Endothelial cell of umbilical vein (primary cell): ENCODE results near the gene CDY2A. TPM values are rescaled to one million over a fixed set of nuclear protein-coding genes. Genes with fewer than 3 reads are reported as not detected.
"Not testable (repeated sequence)": the region's sequence is repeated elsewhere in the genome, so short reads cannot be mapped to it uniquely, and the experiment has no call there.

Experiments used
- BruUV-seq: library from RNA; stranded (reverse); fragments of 400-500 nt; replicated peaks from 2 replicates; lab custom pipeline; 2021; lab: Mats Ljungman, UMichigan
- CTCF ChIA-PET: fragments of 300-600, 350-600 bp; sonication (Branson Sonifier 250); formaldehyde crosslinking; loops from one replicate; lab custom pipeline; 2021; ENCODE audit warnings: antibody characterized with exemption, inconsistent platforms; lab: Charles Lee
- POLR2A ChIA-PET: fragments of 300-600, 350-600 bp; sonication (Branson Sonifier 250); formaldehyde crosslinking; loops from one replicate; lab custom pipeline; 2021; ENCODE audit warnings: antibody characterized with exemption, inconsistent platforms; lab: Charles Lee
- DNase-seq: peaks from one replicate; pipeline ENCODE4 v3.0.0-alpha.2; 2011; ENCODE audit warnings: low read depth, low spot score
- FAIRE-seq: peaks from 2 replicates; lab custom pipeline; 2011; peaks lifted over from hg19 to GRCh38; lab: Jason Lieb, UNC
- H2AFZ ChIP-seq: 2 replicates; pipeline ENCODE4 v1.6.0; 2012; ENCODE audit warnings: low read depth, low read length, control low read depth, inconsistent platforms
- H3K27ac ChIP-seq: 2 replicates; pipeline ENCODE4 v1.5.1; 2011; ENCODE audit warnings: low read depth, mild to moderate bottlenecking, control low read depth, low read length, moderate library complexity; ENCODE audit not compliant: insufficient read depth
- H3K27me3 ChIP-seq, 2 experiments: 2 replicates each; pipeline versions ENCODE4 v1.6.0 to v1.6.1; 2011; ENCODE audit warnings: low read length in 2 of 2, mixed read lengths in 1 of 2; ENCODE audit not compliant: control insufficient read depth in 2 of 2, insufficient read depth in 2 of 2
- H3K36me3 ChIP-seq, 2 experiments: 2 replicates in 1 of 2; 3 replicates in 1 of 2; pipeline ENCODE4 v1.5.1; 2011; ENCODE audit warnings: low read length in 2 of 2, mild to moderate bottlenecking in 1 of 2, moderate library complexity in 1 of 2; ENCODE audit not compliant: control insufficient read depth in 2 of 2, insufficient read depth in 2 of 2; ENCODE audit errors: extremely low read depth in 1 of 2
- H3K4me1 ChIP-seq: 3 replicates; pipeline ENCODE4 v1.5.1; 2011; ENCODE audit warnings: mild to moderate bottlenecking, low read length; ENCODE audit not compliant: control insufficient read depth, insufficient read depth; ENCODE audit errors: extremely low read depth
- H3K4me2 ChIP-seq: 2 replicates; pipeline ENCODE4 v1.6.1; 2011; ENCODE audit warnings: low read length, control low read depth, mixed read lengths; ENCODE audit not compliant: insufficient read depth
- H3K4me3 ChIP-seq, 3 experiments: fragments of 200-600 bp in 1 of 3; sonication (generic), shearing (Covaris generic) in 1 of 3; replicated peaks in 1 of 3; 2 replicates each; pipeline ENCODE4 v1.5.1; 2011 to 2016; ENCODE audit warnings: control low read depth in 3 of 3, low read length in 3 of 3, mild to moderate bottlenecking in 2 of 3, inconsistent platforms in 1 of 3, low read depth in 1 of 3, moderate library complexity in 1 of 3; ENCODE audit not compliant: insufficient read depth in 1 of 3
- H3K79me2 ChIP-seq: 2 replicates; pipeline ENCODE4 v1.6.0; 2012; ENCODE audit warnings: low read length, inconsistent platforms; ENCODE audit not compliant: control insufficient read depth, insufficient read depth
- H3K9ac ChIP-seq: replicated peaks from 2 replicates; pipeline ENCODE3; 2011; ENCODE audit warnings: low read length, control low read depth; ENCODE audit not compliant: insufficient read depth; ENCODE audit errors: extremely low read depth
- H3K9me1 ChIP-seq: replicated peaks from 3 replicates; pipeline ENCODE4 v1.6.0; 2011; ENCODE audit warnings: mild to moderate bottlenecking, low read length; ENCODE audit not compliant: control insufficient read depth, insufficient read depth; ENCODE audit errors: extremely low read depth
- H3K9me3 ChIP-seq: replicated peaks from 2 replicates; pipeline ENCODE4 v1.5.1; 2012; ENCODE audit warnings: low read length, inconsistent platforms; ENCODE audit not compliant: control insufficient read depth, insufficient read depth
- H4K20me1 ChIP-seq: replicated peaks from 2 replicates; pipeline ENCODE3; 2011; ENCODE audit warnings: mild to moderate bottlenecking, low read length; ENCODE audit not compliant: control insufficient read depth, insufficient read depth; ENCODE audit errors: extremely low read depth
- dilution Hi-C: fragments of 300-500 bp; cut with MboI; formaldehyde crosslinking; loops from one replicate; pipeline ENCODE4 v1.15.0; 2019; ENCODE audit warnings: low sequenced_read_pairs; ENCODE audit not compliant: extremely low pct_ligation_motif_present
- intact Hi-C: fragments of 100-400 bp; cut with micrococcal nuclease; formaldehyde crosslinking; loops from one replicate; pipeline ENCODE4 v1.10.0; 2022
- polyA plus RNA-seq, 4 experiments: library from polyadenylated mRNA; depleted of rRNA in 3 of 4; stranded (reverse) in 3 of 4; unstranded in 1 of 4; fragments of >200 nt; gene quantifications; 2 replicates each; pipeline versions ENCODE4 v1.2.1 to v1.2.3, GENCODE V29; 2011 to 2012; ENCODE audit warnings: missing spikeins in 1 of 4
- total RNA-seq: library from RNA; stranded (reverse); gene quantifications from 2 replicates; pipeline ENCODE4 v1.2.3, GENCODE V29; 2021

The CDY2A gene
- total and polyA plus RNA-seq, 2 donors (not counting 3 experiments of a cell fraction or from before 2014, with no cell fraction given), result not detected

- H3K4me2 ChIP-seq, H3K4me1 ChIP-seq, H3K9ac ChIP-seq, H3K4me3 ChIP-seq, CTCF ChIA-PET, H4K20me1 ChIP-seq, H3K9me1 ChIP-seq, POLR2A ChIA-PET, BruUV-seq, H3K36me3 ChIP-seq, H3K79me2 ChIP-seq, H3K9me3 ChIP-seq, H3K27me3 ChIP-seq, H2AFZ ChIP-seq, FAIRE-seq, DNase-seq, dilution Hi-C loops, H3K27ac ChIP-seq, intact Hi-C loops: not testable (repeated sequence)
Observed at GRCh38 chrY:18044990-18045389, 19.4 kb downstream of the CDY2A start.

- H3K27me3 ChIP-seq, dilution Hi-C loops, CTCF ChIA-PET, BruUV-seq, H3K79me2 ChIP-seq, DNase-seq, H3K9me1 ChIP-seq, H2AFZ ChIP-seq, FAIRE-seq, H3K4me2 ChIP-seq, H3K27ac ChIP-seq, H3K9ac ChIP-seq, intact Hi-C loops, H3K36me3 ChIP-seq, POLR2A ChIA-PET, H3K4me3 ChIP-seq, H4K20me1 ChIP-seq, H3K4me1 ChIP-seq, H3K9me3 ChIP-seq: not testable (repeated sequence)
Observed at GRCh38 chrY:18048149-18049040, 22.8 kb downstream of the CDY2A start.

- H3K36me3 ChIP-seq, intact Hi-C loops, H3K9me1 ChIP-seq, H3K27ac ChIP-seq, H3K27me3 ChIP-seq, H2AFZ ChIP-seq, FAIRE-seq, BruUV-seq, DNase-seq, H3K9ac ChIP-seq, H3K79me2 ChIP-seq, H3K9me3 ChIP-seq, POLR2A ChIA-PET, dilution Hi-C loops, H3K4me1 ChIP-seq, CTCF ChIA-PET, H3K4me2 ChIP-seq, H3K4me3 ChIP-seq, H4K20me1 ChIP-seq: not testable (repeated sequence)
Observed at GRCh38 chrY:18049061-18049460, 23.5 kb downstream of the CDY2A start.

GRCh38 chrY:18056473-18056872, 30.9 kb downstream of the CDY2A start:
- DNase-seq, dilution Hi-C loops, intact Hi-C loops, H3K4me2 ChIP-seq, H3K4me3 ChIP-seq, H3K27me3 ChIP-seq, CTCF ChIA-PET, H4K20me1 ChIP-seq, H3K27ac ChIP-seq, H3K9ac ChIP-seq, BruUV-seq, POLR2A ChIA-PET, H3K79me2 ChIP-seq, H2AFZ ChIP-seq, H3K9me3 ChIP-seq, H3K4me1 ChIP-seq, H3K36me3 ChIP-seq, FAIRE-seq, H3K9me1 ChIP-seq: not testable (repeated sequence)
